Fibroblast of lung (primary cell): Measurements from ENCODE around the gene JMJD1C. TPM values are rescaled to one million over a fixed set of nuclear protein-coding genes. Genes with fewer than 3 reads are reported as not detected.

Experiments
- DNase-seq, 2 donors: peaks; one replicate each; pipeline versions ENCODE4 v3.0.0 to v3.0.0-alpha.2; 2010; ENCODE audit warnings: low read depth in 2 of 2
- H2AFZ ChIP-seq: 2 replicates; pipeline ENCODE4 v1.5.1; 2012; ENCODE audit warnings: low read length, control low read depth, inconsistent platforms
- H3K27ac ChIP-seq: 2 replicates; pipeline ENCODE4 v1.5.1; 2011; ENCODE audit warnings: low read length, control low read depth; ENCODE audit not compliant: insufficient read depth
- H3K27me3 ChIP-seq: 2 replicates; pipeline ENCODE4 v1.5.1; 2011; ENCODE audit warnings: mild to moderate bottlenecking, low read length; ENCODE audit not compliant: control insufficient read depth, insufficient read depth
- H3K36me3 ChIP-seq: 2 replicates; pipeline ENCODE4 v1.5.1; 2011; ENCODE audit warnings: low read length; ENCODE audit not compliant: control insufficient read depth, insufficient read depth
- H3K4me1 ChIP-seq: 2 replicates; pipeline ENCODE4 v1.5.1; 2011; ENCODE audit warnings: low read length; ENCODE audit not compliant: control insufficient read depth, insufficient read depth; ENCODE audit errors: extremely low read depth
- H3K4me2 ChIP-seq: 2 replicates; pipeline ENCODE4 v1.5.1; 2011; ENCODE audit warnings: low read length, control low read depth; ENCODE audit not compliant: insufficient read depth; ENCODE audit errors: extremely low read depth
- H3K4me3 ChIP-seq, 4 experiments: fragments of 200-600 bp in 1 of 4; sonication (generic) in 1 of 4; replicated peaks in 1 of 4; 2 replicates each; pipeline ENCODE4 v1.5.1; 2011 to 2016; ENCODE audit warnings: low read length in 4 of 4, low read depth in 3 of 4, mild to moderate bottlenecking in 3 of 4, control low read depth in 2 of 4, inconsistent platforms in 1 of 4, mixed read lengths in 1 of 4; ENCODE audit not compliant: insufficient read depth in 1 of 4; ENCODE audit errors: control extremely low read depth in 1 of 4
- H3K79me2 ChIP-seq: 2 replicates; pipeline ENCODE4 v1.5.1; 2012; ENCODE audit warnings: mild to moderate bottlenecking, low read length, inconsistent platforms; ENCODE audit not compliant: control insufficient read depth, insufficient read depth
- H3K9ac ChIP-seq: 2 replicates; pipeline ENCODE4 v1.5.1; 2011; ENCODE audit warnings: mild to moderate bottlenecking, low read length, control low read depth; ENCODE audit not compliant: insufficient read depth
- H3K9me3 ChIP-seq: 2 replicates; pipeline ENCODE4 v1.5.1; 2012; ENCODE audit warnings: low read depth, low read length; ENCODE audit not compliant: control insufficient read depth, insufficient read depth
- H4K20me1 ChIP-seq: 2 replicates; pipeline ENCODE4 v1.5.1; 2011; ENCODE audit warnings: low read length; ENCODE audit not compliant: control insufficient read depth, insufficient read depth; ENCODE audit errors: extremely low read depth
- CTCF ChIP-seq, 2 donors: IDR thresholded peaks in 1 of 2; conservative IDR thresholded peaks in 1 of 2; 1 replicate in 1 of 2; 2 replicates in 1 of 2; pipeline ENCODE4 v1.5.1; 2011 to 2012; ENCODE audit warnings: low read length in 2 of 2, control low read depth in 1 of 2, inconsistent platforms in 1 of 2, low read depth in 1 of 2, mild to moderate bottlenecking in 1 of 2
- EZH2 ChIP-seq: IDR thresholded peaks from 2 replicates; pipeline ENCODE4 v1.5.1; 2012; ENCODE audit warnings: low read length, control low read depth, mild to moderate bottlenecking; ENCODE audit errors: missing control alignments
- polyA plus RNA-seq, 2 donors: library from polyadenylated mRNA; depleted of rRNA in 1 of 2; stranded (reverse) in 1 of 2; unstranded in 1 of 2; fragments of >200 nt; gene quantifications; 2 replicates each; pipeline ENCODE4 v1.2.1, GENCODE V29; 2011 to 2012; ENCODE audit warnings: missing spikeins in 1 of 2
- total RNA-seq: library from RNA; depleted of rRNA; stranded (reverse); fragments of >200 nt; gene quantifications from 2 replicates; pipeline ENCODE4 v1.2.1, GENCODE V29; 2014

Gene JMJD1C
- total and polyA plus RNA-seq, 2 donors (not counting 1 experiment from before 2014, with no cell fraction given), result 39.9 to 67.0 TPM

GRCh38 chr10:63396133-63396761 lies 69.5 kb downstream of the JMJD1C start:
- Histone ChIP-seq H3K9ac (no peak overlapping the region), H3K36me3 (no peaks in the 10 kb centered on the region), H4K20me1 (no peaks in the 10 kb centered on the region), H3K4me1 (no peaks in the 10 kb centered on the region), H3K4me3 (peak overlapping the region in 2 of 4 experiments; percentile 25 to 35), H3K4me2 (no peak overlapping the region), H2AFZ (no peak overlapping the region), H3K9me3 (no peaks in the 10 kb centered on the region), H3K27ac (no peak overlapping the region), H3K27me3 (no peaks in the 10 kb centered on the region), H3K79me2 (peaks cover 15% of the 10 kb centered on the region)
- peak in 1 of 2 donors; percentile 37 for DNase-seq
- TF ChIP-seq EZH2 (no peak), CTCF (conservative IDR thresholded peaks at IDR 0.05 in 1 of 2, IDR thresholded peaks at IDR 0.05 in 1 of 2; ENCODE audit: low read depth in 1 of 2, low read length in 2 of 2) (no peak)

- Histone ChIP-seq H2AFZ (no peak overlapping the region), H3K4me2 (no peak overlapping the region), H3K27ac (no peak overlapping the region), H3K4me1 (no peaks in the 10 kb centered on the region), H3K36me3 (no peaks in the 10 kb centered on the region), H3K79me2 (peaks cover 42% of the 10 kb centered on the region), H3K27me3 (no peaks in the 10 kb centered on the region), H3K4me3 (no peak overlapping the region), H3K9me3 (no peaks in the 10 kb centered on the region), H3K9ac (no peak overlapping the region), H4K20me1 (no peaks in the 10 kb centered on the region)
- DNase-seq, result no peak
- TF ChIP-seq CTCF (conservative IDR thresholded peaks at IDR 0.05 in 1 of 2, IDR thresholded peaks at IDR 0.05 in 1 of 2; ENCODE audit: low read depth in 1 of 2, low read length in 2 of 2) (no peak), EZH2 (no peak)
These were observed 72.7 kb downstream of the JMJD1C start for GRCh38 chr10:63393050-63393449.

- Histone ChIP-seq H3K9ac (no peak overlapping the region), H3K79me2 (peaks cover 42% of the 10 kb centered on the region), H3K4me2 (no peak overlapping the region), H3K4me3 (no peak overlapping the region), H3K27me3 (no peaks in the 10 kb centered on the region), H3K4me1 (no peaks in the 10 kb centered on the region), H3K36me3 (no peaks in the 10 kb centered on the region), H3K9me3 (no peaks in the 10 kb centered on the region), H3K27ac (no peak overlapping the region), H4K20me1 (no peaks in the 10 kb centered on the region), H2AFZ (no peak overlapping the region)
- no peak for DNase-seq
- TF ChIP-seq CTCF (conservative IDR thresholded peaks at IDR 0.05 in 1 of 2, IDR thresholded peaks at IDR 0.05 in 1 of 2; ENCODE audit: low read depth in 1 of 2, low read length in 2 of 2) (no peak), EZH2 (no peak)
These were observed 73.6 kb downstream of the JMJD1C start for GRCh38 chr10:63392224-63392623.
